RKO (cell line): ENCODE results near the gene OR13J1.
"Not testable (repeated sequence)": the region's sequence is repeated elsewhere in the genome, so short reads cannot be mapped to it uniquely, and the experiment has no call there.

ENCODE experiments used
- DNase-seq: peaks from one replicate; pipeline ENCODE4 v3.0.0-alpha.2; 2016; ENCODE audit warnings: low spot score

The OR13J1 gene, protein sequence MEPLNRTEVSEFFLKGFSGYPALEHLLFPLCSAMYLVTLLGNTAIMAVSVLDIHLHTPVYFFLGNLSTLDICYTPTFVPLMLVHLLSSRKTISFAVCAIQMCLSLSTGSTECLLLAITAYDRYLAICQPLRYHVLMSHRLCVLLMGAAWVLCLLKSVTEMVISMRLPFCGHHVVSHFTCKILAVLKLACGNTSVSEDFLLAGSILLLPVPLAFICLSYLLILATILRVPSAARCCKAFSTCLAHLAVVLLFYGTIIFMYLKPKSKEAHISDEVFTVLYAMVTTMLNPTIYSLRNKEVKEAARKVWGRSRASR

DNA sequence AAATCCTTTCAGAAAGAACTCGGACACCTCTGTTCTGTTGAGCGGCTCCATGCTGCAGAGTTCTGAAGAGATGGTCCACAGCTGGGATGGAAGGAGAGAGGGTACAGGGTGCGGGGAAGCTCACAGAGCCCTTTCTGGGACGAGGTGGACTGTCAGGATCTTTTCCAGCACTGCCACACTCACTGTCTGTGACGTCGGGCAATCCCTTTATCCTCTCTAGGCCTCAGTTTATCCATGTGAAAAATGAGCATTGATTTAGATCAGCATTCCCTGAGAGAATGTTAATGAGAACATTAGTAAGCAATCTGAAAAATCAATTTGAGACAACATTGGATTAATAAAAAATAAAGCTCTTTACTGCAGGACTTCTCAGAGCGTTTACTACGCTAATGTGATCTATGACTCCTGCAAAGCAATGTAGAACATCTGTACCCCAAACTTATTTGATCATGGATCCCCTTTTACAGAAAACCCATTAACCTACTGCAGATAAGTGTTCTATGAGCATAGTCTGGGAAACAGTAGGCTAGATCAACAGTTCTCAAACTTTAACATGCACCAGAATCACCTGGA is at the start of gene OR13J1:
Gene OR13J1, minus strand, starts transcription at position 51 of the 573 bp plus-strand sequence. Its CDS starts 0 bp downstream, at position 51.
- DNase-seq, result no peak

DNA sequence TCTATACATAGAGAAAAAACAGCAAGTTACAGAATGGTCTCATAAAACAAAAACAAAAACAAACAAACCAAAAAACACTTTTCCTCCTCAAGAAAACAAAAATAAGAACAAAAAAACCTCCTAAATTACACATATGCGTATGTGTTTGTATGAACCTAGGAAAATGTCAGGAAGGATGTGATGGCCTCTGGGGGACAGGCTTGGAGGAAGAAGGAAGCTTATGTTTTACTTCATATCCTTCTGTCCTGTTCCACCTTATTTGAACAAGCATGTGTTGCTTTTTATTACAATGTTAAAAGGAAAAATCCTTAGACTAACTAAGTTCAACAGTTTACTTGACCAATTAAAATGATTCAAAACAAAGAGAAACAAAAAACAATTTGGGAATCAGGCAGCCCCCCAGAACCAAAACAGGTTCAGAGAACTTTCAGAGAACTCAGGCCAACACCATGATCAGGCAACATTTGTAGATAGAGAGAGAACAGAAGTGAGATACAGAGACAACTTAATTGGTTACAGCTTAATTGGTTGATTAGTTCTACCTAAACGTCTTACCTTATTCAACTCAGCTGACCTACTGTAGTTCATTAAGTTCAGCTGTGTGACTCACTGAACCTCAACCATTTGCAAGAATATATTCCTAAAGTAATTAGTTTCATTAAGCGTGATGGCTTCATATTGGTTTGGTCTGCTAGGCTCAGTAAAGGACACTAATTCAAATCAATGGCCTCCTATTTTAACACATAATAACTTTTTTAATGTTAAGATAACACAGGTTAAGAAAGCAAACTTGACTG is 49.2 kb upstream of the OR13J1 start:
- no peak for DNase-seq

DNA sequence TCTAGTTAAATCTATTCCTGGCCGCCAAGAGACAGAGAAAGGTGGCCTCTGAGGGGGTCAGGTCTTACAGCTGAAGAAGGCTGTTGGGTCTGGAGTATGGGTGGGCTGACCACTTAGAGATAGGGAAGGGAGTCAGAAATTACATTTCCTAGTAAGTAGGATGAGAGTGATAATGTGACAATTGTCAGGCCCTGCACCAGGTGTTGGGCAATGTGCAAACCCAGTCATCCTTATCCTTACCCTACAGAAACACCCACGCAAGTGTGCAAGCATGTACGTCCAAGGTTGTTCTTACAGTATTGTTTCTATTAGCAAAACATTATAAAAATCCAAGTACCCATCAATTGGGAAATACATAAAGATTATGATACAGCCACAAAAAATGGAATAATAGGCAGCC is 48.6 kb upstream of the OR13J1 start:
- no peak for DNase-seq

DNA sequence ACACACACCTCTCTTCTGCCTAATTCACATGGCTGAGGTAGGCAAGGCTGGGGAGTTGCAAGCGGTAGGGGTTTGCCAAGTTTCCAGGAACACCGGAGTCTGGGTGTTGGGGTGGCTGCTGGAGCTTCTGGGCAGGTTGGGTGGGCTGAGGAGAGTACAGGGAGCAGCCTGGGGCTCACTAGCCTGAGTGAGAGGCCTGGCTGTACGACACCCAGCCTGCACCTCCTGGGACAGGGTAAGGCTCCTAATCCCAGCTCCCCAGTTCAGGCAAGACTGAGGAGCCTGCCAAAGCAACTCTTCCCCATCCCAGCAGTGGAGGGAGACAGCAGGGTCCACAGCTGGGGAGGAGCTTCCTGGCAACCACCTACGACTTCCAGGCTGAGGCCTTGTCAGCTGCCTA is 47.1 kb upstream of the OR13J1 start:
- DNase-seq, result no peak

DNA sequence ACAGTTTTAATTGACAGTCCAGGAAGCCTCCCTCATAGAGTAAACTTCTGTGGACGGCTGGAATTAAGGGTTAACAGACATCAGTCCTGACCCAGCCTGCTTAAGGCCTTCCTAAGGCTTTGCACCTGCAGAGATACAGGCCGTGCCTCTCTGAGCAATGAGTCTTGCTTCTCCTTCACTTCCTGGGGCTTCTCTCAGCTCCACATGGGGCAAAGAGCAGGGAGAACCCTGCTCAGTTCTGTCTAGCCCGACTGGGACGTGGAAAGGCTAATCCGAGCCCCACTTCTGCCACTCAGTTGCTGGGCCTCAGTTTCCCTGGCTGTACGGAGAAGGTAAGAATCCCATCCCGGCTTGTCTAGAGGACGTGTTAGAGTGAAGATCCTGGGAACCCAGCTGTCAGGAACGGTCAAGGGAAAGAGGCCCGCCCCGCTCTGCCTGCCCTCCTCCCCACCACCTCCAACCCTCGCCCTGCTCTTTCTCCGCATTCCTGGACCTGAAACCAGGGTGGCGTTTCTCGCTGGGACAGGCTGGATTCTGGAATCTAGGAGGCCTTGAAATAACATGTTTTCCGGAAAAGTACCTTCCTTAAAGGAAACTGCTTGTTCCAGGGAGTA is 45.6 kb upstream of the OR13J1 start:
- DNase-seq, result no peak

DNA sequence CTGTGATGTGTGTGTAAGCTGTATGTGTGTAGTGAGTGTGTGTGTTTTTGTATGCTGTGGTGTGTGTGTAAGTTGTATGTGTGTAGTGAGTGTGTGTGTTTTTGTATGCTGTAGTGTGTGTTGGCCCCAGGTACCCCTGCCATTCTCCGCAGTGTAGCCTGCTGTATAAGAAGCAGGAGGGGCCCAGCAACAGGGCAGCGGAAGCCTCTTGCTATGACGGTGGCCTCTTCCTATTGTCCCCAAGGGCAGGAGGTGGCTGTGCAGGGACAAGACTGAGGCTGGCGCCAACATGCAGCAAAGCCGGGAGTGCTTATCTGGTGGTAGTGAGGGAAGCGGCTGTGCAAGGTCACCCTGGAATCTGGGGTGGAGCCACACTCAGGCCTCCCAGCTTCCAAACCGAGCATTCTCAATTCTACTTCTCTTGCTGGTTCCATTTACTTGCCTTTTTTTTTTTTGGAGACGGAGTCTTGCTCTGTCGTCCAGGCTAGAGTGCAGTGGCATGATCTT is 44.2 kb upstream of the OR13J1 start:
- DNase-seq, result peak; percentile 36

DNA sequence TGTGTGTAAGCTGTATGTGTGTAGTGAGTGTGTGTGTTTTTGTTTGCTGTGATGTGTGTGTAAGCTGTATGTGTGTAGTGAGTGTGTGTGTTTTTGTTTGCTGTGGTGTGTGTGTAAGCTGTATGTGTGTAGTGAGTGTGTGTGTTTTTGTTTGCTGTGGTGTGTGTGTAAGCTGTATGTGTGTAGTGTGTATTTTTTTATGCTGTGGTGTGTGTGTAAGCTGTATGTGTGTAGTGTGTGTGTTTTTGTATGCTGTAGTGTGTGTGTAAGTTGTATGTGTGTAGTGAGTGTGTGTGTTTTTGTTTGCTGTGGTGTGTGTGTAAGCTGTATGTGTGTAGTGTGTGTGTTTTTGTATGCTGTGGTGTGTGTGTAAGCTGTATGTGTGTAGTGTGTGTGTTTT is 43.2 kb upstream of the OR13J1 start:
- not testable (repeated sequence) for DNase-seq

DNA sequence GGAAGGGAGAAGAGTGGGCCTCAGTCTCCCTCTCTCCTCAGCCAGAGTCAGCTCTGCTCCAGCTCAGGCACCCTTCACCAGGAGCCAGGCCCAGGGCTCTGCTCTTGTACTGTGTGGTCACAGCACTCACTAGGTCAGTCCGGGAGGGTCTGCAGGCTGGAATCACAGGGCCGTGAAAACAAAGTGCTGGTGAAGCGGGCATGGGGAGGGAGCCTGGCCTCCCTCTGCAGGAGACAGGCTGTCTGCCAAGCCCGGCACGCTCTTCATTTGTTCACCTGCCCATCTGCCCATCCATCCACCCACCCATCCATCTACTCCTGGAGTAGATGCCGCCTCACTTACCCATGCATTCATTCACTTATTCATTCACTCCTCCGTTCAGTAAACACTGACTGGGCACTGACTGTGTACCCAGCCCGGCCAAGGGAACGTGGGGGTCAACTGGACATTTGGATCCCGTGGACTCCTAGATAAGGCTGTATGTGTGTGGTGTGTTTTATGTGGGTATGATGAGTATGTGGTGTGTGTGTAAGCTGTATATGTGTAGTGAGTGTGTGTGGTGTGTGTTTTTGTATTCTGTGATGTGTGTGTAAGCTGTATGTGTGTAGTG is 42.7 kb upstream of the OR13J1 start:
- no peak for DNase-seq

DNA sequence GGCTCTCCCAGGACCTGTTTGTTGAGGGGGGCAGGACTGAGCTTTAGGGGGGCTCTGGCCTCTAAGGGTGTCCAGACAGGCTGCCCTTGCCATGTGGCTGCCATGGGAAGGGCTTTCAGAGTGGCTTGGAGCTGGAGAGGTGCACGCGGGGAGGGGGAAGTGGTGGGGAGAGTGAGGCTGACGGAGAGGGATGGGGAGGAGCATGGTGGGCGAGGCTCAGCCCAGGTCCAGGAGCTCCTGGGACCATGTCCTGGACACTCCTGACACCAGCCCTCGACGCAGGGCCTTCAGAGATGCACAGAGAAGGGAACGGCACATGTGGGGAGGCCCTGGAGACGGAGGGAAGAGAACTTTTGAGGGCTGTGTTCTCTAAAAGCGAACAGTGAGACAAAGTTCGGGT is 41.5 kb upstream of the OR13J1 start:
- no peak for DNase-seq

DNA sequence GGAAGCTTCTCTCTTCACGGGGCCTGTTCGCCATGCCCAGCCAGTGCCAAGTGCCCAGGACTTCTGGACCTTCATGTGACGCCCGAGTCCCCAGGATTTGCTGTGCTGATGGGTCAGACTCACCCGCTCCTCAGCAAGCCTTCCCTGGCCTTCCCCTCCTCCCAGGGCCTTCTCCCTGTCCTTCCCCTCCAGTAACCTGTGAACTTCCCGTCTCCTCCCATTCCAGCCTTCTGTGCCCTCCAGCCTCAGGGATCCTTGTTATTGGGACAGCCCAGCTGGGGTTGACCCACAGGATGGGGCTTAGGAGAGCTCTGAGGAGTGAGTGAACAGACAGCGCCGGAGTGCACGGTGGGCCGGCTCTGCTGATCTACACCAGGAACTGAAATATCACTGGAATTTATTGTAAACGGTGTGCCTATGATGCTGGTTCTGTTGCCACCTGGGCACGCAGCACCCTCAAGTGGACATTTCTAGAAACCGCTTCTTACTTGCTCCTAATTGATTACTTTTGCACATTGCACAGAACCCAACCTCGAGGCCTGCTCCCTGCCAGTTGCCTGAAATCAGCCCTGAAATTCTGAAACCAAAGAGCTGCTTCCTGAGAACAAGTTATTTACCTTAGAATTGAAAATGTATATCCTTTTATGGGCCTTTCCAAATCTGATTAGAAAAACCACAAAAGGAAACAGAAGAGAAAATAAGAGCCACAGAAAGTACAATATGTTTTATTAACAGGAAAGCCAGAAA is 40.6 kb upstream of the OR13J1 start:
- peak; percentile 42 for DNase-seq

DNA sequence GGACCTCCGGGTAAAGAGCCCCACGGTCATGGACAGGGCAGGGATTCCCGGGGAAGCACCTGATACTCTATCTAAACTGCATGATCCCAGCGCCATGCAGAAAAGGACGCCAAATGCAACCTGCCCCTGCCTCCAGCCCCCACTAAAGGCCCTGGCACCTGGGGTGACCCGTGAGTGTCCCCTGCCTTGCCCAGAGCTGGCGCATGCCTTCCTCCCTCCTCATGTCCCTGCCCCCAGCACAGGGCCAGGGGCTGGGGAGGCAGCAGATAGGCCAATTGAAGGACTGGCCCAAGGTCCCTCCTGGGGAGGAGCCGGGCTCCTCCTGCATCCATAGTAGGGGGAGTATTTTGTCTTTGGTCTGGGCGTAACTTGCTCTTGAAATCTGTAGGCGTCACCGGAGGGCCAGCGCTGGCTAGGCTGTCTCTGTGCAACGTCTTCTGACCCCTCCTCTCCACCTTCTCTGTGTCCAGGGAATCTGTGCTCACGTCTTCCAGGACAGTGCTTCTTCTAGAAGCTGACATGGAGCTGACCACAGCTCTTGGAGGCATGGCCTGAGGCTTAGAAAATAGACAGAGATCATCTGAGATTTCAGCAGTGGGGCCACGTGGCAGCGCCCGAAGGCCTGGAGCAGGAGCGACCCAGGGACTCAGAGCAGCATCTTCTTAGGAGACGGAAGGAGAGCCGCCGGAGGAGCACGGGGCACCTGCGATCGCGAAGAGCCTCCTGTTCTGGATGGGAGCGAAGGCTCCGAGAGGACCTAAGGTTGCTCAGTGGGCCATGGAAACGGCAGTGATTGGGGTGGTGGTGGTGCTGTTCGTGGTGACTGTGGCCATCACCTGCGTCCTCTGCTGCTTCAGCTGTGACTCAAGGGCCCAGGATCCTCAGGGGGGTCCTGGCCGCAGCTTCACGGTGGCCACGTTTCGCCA is 39.7 kb upstream of the OR13J1 start:
- DNase-seq, result no peak

DNA sequence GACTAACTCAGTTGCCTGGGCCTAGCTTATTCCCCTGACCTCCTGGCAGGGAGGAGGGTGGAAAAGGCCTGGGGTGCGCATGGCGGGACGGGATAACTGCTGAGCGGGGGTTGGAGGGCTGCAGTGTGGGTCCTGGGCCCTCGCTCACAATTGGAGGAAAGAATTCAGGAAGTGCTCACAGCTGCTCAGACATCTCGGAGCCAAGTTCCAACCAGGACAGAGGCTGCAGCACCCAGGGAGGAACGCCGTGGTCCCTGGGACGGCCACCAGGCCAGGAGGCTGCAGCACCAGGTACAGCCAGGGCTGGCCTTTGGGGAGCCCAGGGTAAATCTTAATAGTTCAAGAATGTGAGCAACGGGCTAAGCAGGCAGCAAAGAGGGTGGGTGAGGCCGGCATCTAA is 39.1 kb upstream of the OR13J1 start, which contains the start of gene SPAAR:
Gene SPAAR, plus strand, starts transcription at position 217 of the 400 bp plus-strand sequence. CDS start 974 bp downstream, outside the sequence.
- DNase-seq, result no peak

DNA sequence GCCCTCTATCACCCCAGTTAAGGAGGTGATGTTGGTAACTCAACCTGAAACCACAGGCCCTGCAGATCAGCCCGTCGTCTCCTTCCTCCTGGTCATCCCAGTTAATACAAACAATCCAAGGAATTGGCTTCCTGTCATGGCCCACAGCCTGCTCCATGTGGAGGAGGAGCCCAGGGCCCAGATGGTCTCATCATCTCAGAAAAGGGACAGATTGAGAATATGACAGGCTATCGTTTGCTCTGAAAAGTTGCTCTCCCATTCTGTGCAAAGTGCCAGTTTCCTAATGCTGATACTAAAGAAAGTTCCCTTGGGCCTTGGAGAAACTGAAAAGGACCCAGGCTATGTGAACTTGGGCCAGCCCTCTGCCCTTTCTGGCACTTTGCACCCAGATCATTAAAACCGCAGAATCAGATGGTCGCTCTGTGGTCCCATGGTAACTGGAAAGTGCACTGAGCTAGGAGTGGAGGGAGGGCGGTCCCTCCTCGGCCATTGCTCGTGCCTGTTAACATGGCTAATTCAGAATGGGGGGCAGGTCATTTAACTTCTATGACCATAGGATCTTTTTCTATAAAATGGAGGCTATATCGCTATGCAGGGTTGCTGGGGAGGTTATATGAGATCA is 38.4 kb upstream of the OR13J1 start:
- DNase-seq, result no peak

DNA sequence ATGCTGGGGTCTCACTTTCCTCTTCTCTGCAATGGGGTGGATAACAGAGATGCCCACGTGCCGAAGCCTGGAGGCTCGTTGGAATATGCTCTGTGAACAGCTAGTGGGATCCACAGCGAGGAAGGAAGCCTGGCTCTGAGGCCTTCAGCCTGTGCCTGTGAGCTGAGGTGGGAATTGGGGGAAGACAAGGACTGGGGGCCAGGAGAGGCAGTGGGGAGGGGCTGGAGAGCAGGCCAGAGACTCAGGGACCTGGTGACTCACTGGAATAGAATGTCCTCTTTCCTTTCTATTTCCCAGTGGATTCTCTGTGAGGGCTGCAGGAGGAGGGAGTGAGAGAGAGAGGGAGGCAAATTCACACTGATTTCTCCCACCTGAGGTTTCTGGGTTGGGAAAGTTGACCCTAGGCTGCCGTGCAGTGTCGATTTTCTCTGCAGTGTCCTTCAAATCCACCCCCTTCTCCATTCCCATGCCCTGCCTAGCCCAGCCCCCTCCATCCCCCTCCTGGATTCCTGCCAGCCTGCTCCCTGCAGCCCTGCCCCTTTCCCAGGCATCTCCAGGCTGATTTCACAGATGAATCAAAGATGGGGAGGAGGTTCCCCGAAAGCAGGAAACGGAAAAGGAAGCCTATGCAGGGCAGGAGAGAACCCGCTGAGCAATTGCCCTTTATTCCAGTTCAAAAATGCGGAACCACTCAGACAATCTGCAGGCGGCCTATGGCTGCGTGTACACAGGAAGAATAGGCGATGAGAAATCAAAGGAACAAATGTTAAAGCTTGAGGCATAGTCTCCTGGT is 37.7 kb upstream of the OR13J1 start:
- DNase-seq, result peak; percentile 37

DNA sequence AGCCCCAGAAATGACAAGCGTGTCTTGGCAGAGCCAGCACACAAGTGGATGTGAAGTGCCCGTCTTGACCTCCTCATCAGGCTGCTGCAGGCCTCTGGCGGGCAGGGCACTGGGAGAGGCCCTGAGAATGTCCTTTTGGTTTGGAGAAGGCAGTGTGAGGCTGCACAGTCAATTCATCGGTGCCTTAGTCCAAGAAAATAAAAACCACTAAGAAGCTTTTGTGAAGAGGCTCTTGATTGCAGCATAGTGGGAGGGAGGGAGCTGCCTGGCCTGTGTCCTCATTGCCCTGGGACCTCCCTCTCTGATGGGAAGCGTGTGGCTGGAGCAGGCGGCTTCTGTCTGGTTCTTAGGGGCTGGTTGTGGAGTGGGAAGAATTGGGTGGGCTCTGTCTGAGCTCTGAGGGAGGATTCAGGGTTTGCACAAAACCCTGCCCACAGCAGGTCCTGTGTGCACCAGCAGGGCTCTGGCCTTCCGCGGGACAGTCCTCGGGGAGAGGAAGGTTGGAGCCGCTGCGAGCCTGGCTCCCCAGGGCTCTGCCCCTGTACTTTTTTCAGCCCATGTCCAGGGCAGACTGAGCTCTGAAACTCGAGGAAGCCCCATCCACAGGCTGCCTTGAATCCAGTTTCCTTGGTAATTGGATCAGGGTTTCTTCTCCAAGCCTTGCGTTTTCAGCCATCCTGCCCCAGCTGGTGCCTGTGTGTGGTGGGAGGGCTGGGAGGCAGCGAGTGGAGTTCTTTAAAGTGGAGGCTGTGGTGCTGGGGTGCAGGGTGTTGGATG is 36.9 kb upstream of the OR13J1 start:
- no peak for DNase-seq

DNA sequence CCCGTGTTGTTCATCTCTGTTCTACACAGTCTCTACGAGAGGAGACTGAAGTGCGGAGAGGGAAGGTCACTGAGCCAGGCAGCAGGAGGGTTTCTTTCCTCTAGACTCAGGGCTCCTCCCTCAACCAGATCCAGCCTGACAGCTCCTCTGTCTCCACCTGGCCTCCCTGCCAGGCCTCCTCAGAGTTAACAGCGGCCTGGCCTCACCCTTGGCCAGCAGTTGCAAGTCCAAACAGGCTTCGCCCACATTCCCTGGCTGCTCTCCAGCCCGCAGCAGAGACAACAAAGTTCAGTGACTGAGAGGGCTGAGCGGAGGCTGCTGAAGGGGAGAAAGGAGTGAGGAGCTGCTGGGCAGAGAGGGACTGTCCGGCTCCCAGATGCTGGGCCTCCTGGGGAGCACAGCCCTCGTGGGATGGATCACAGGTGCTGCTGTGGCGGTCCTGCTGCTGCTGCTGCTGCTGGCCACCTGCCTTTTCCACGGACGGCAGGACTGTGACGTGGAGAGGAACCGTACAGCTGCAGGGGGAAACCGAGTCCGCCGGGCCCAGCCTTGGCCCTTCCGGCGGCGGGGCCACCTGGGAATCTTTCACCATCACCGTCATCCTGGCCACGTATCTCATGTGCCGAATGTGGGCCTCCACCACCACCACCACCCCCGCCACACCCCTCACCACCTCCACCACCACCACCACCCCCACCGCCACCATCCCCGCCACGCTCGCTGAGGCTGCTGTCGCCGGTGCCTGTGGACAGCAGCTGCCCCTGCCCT is 35.9 kb upstream of the OR13J1 start, which contains the start of gene HRCT1:
Gene HRCT1, plus strand, starts transcription at position 291 of the 768 bp plus-strand sequence. Its CDS starts 86 bp downstream, at position 377.
- DNase-seq, result no peak
